GM23248 (cell line): ENCODE data around the gene PRSS1.
"Not testable (repeated sequence)": the region's sequence is repeated elsewhere in the genome, so short reads cannot be mapped to it uniquely, and the experiment has no call there.

Experiments used
- EZH2 ChIP-seq: fragments of 200-600 bp; sonication (generic); IDR thresholded peaks from 2 replicates; pipeline ENCODE4 v1.6.1; 2018; ENCODE audit warnings: antibody characterized with exemption, mild to moderate bottlenecking; ENCODE audit not compliant: insufficient read depth, poor library complexity, severe bottlenecking
- EZH2phosphoT487 ChIP-seq: fragments of 200-600 bp; sonication (generic); IDR thresholded peaks from 2 replicates; pipeline ENCODE4 v1.6.1; 2018; ENCODE audit warnings: antibody characterized with exemption, moderate library complexity, mild to moderate bottlenecking, low read depth; ENCODE audit not compliant: insufficient read depth

GRCh38 chr7:142748410-142748809 lies 862 bp upstream of the PRSS1 start:
- TF ChIP-seq EZH2, EZH2phosphoT487: not testable (repeated sequence)
